Keratinocyte (primary cell): ENCODE measurements around the gene FN3KRP. TPM values are rescaled to one million over a fixed set of nuclear protein-coding genes. Genes with fewer than 3 reads are reported as not detected.

ENCODE experiments used
- DNase-seq: peaks from one replicate; pipeline ENCODE4 v3.0.0-alpha.2; 2011; ENCODE audit warnings: low read depth, missing footprints, low spot score
- FAIRE-seq: peaks from 2 replicates; lab custom pipeline; 2011; peaks lifted over from hg19 to GRCh38; lab: Jason Lieb, UNC
- H2AFZ ChIP-seq: 2 replicates; pipeline ENCODE4 v1.6.0; 2012; ENCODE audit warnings: low read length, control low read depth, inconsistent platforms; ENCODE audit not compliant: control insufficient read depth
- H3K27ac ChIP-seq: 2 replicates; pipeline ENCODE4 v1.5.1; 2011; ENCODE audit warnings: low read length; ENCODE audit not compliant: control insufficient read depth, insufficient read depth
- H3K27me3 ChIP-seq: 3 replicates; pipeline ENCODE4 v1.6.0; 2011; ENCODE audit warnings: low read length; ENCODE audit not compliant: control insufficient read depth, insufficient read depth; ENCODE audit errors: extremely low read depth
- H3K36me3 ChIP-seq, 2 experiments: 2 replicates in 1 of 2; 3 replicates in 1 of 2; pipeline ENCODE4 v1.5.1; 2011; ENCODE audit warnings: low read length in 2 of 2, mild to moderate bottlenecking in 1 of 2; ENCODE audit not compliant: control insufficient read depth in 2 of 2, insufficient read depth in 2 of 2; ENCODE audit errors: extremely low read depth in 1 of 2
- H3K4me1 ChIP-seq: 3 replicates; pipeline ENCODE4 v1.5.1; 2011; ENCODE audit warnings: low read length; ENCODE audit not compliant: control insufficient read depth, insufficient read depth; ENCODE audit errors: extremely low read depth
- H3K4me2 ChIP-seq: 3 replicates; pipeline ENCODE4 v1.6.0; 2011; ENCODE audit warnings: low read depth, low read length; ENCODE audit not compliant: control insufficient read depth, insufficient read depth; ENCODE audit errors: extremely low read depth
- H3K4me3 ChIP-seq, 3 experiments: fragments of 200-600 bp in 1 of 3; sonication (generic) in 1 of 3; 2 replicates in 2 of 3; 3 replicates in 1 of 3; pipeline ENCODE4 v1.5.1; 2011 to 2016; ENCODE audit warnings: low read length in 3 of 3, mild to moderate bottlenecking in 3 of 3, control low read depth in 2 of 3, inconsistent platforms in 1 of 3, low read depth in 1 of 3, mixed read lengths in 1 of 3, mixed run types in 1 of 3, moderate library complexity in 1 of 3; ENCODE audit not compliant: control insufficient read depth in 2 of 3, insufficient read depth in 2 of 3; ENCODE audit errors: extremely low read depth in 1 of 3
- H3K79me2 ChIP-seq: 2 replicates; pipeline ENCODE4 v1.6.0; 2012; ENCODE audit warnings: low read length; ENCODE audit not compliant: control insufficient read depth, insufficient read depth
- H3K9ac ChIP-seq: 3 replicates; pipeline ENCODE4 v1.6.0; 2011; ENCODE audit warnings: low read length; ENCODE audit not compliant: control insufficient read depth, insufficient read depth; ENCODE audit errors: extremely low read depth
- H3K9me1 ChIP-seq: 3 replicates; pipeline ENCODE4 v1.6.0; 2011; ENCODE audit warnings: low read length; ENCODE audit not compliant: control insufficient read depth, insufficient read depth; ENCODE audit errors: extremely low read depth
- H3K9me3 ChIP-seq: 2 replicates; pipeline ENCODE4 v1.5.1; 2012; ENCODE audit warnings: low read depth, low read length; ENCODE audit not compliant: control insufficient read depth
- H4K20me1 ChIP-seq: 3 replicates; pipeline ENCODE4 v1.6.0; 2011; ENCODE audit warnings: low read length; ENCODE audit not compliant: control insufficient read depth, insufficient read depth; ENCODE audit errors: extremely low read depth
- CTCF ChIP-seq, 3 experiments: IDR thresholded peaks in 1 of 3; conservative IDR thresholded peaks in 1 of 3; optimal IDR thresholded peaks in 1 of 3; 2 replicates in 2 of 3; 3 replicates in 1 of 3; pipeline versions ENCODE3 to v1.5.1; 2011; ENCODE audit warnings: low read length in 3 of 3, mild to moderate bottlenecking in 3 of 3, moderate library complexity in 2 of 3, control low read depth in 1 of 3, inconsistent platforms in 1 of 3; ENCODE audit not compliant: insufficient read depth in 2 of 3; ENCODE audit errors: extremely low read depth in 1 of 3
- EZH2 ChIP-seq: IDR thresholded peaks from one replicate; pipeline ENCODE4 v1.6.1; 2012; ENCODE audit warnings: inconsistent platforms, mild to moderate bottlenecking, low read length, moderate library complexity
- dilution Hi-C: fragments of 300-500 bp; cut with MboI; formaldehyde crosslinking; loops from one replicate; pipeline ENCODE4 v1.7.0; 2020; ENCODE audit warnings: low sequenced_read_pairs; ENCODE audit not compliant: extremely low pct_ligation_motif_present
- polyA plus RNA-seq, 5 experiments: library from polyadenylated mRNA; depleted of rRNA in 3 of 5; stranded (reverse) in 3 of 5; stranded (forward) in 1 of 5; unstranded in 1 of 5; fragments of >200 nt; gene quantifications; 1 replicate in 1 of 5; 2 replicates in 3 of 5; 3 replicates in 1 of 5; pipeline versions ENCODE4 v1.2.1 to v1.2.3, GENCODE V29; 2011 to 2012; ENCODE audit warnings: missing spikeins in 2 of 5, low read depth in 1 of 5, low replicate concordance in 1 of 5

Gene FN3KRP
- polyA plus RNA-seq, 1 donor (not counting 4 experiments of a cell fraction or from before 2014, with no cell fraction given) = 25.7 TPM

GRCh38 chr17:82679586-82680465 is 36.7 kb upstream of the FN3KRP start:
- no peak overlapping the region for H3K9ac ChIP-seq
- no peaks in the 10 kb centered on the region for H3K79me2 ChIP-seq
- H3K4me2 ChIP-seq = no peak overlapping the region
- H4K20me1 ChIP-seq = no peaks in the 10 kb centered on the region
- no peak overlapping the region for H3K4me3 ChIP-seq
- H3K36me3 ChIP-seq = no peaks in the 10 kb centered on the region
- TF ChIP-seq EZH2 = no peak
- TF ChIP-seq CTCF (optimal IDR thresholded peaks at IDR 0.05 in 1 of 3, IDR thresholded peaks at IDR 0.05 in 1 of 3, conservative IDR thresholded peaks at IDR 0.05 in 1 of 3; ENCODE audit: extremely low read depth in 1 of 3, insufficient read depth in 2 of 3, low read length in 3 of 3) = no peak
- H3K9me1 ChIP-seq = no peaks in the 10 kb centered on the region
- no peak overlapping the region for H3K27ac ChIP-seq
- H3K9me3 ChIP-seq = no peaks in the 10 kb centered on the region
- FAIRE-seq (no peak), DNase-seq (no peak)
- no peaks in the 10 kb centered on the region for H3K27me3 ChIP-seq
- no peaks in the 10 kb centered on the region for H3K4me1 ChIP-seq
- dilution Hi-C loops = no loop called here
- H2AFZ ChIP-seq = no peak overlapping the region

- no peak for FAIRE-seq
- H3K9me3 ChIP-seq = no peaks in the 10 kb centered on the region
- TF ChIP-seq CTCF (optimal IDR thresholded peaks at IDR 0.05 in 1 of 3, IDR thresholded peaks at IDR 0.05 in 1 of 3, conservative IDR thresholded peaks at IDR 0.05 in 1 of 3; ENCODE audit: extremely low read depth in 1 of 3, insufficient read depth in 2 of 3, low read length in 3 of 3) = no peak
- DNase-seq = no peak
- H3K4me1 ChIP-seq = no peaks in the 10 kb centered on the region
- no peaks in the 10 kb centered on the region for H3K9me1 ChIP-seq
- H2AFZ ChIP-seq = no peak overlapping the region
- H3K27me3 ChIP-seq = no peaks in the 10 kb centered on the region
- no peak overlapping the region for H3K4me3 ChIP-seq
- no peak overlapping the region for H3K27ac ChIP-seq
- H4K20me1 ChIP-seq = no peaks in the 10 kb centered on the region
- dilution Hi-C loops = no loop called here
- no peak overlapping the region for H3K4me2 ChIP-seq
- no peaks in the 10 kb centered on the region for H3K36me3 ChIP-seq
- H3K9ac ChIP-seq = no peak overlapping the region
- H3K79me2 ChIP-seq = peaks cover under 1% of the 10 kb centered on the region
These were observed 35.0 kb upstream of the FN3KRP start for GRCh38 chr17:82681547-82681946.
